Esophagus muscularis mucosa (tissue), 4 donors: ENCODE results near the gene MAD2L2. TPM values are rescaled to one million over a fixed set of nuclear protein-coding genes. Genes with fewer than 3 reads are reported as not detected.

ENCODE experiments used
- DNase-seq: peaks from one replicate; pipeline ENCODE4 v3.0.0-alpha.2; 2017; ENCODE audit errors: extremely low spot score
- H3K27ac ChIP-seq, 4 donors: fragments of 200-600 bp; sonication (generic); replicated peaks in 1 of 4; 1 replicate in 3 of 4; 2 replicates in 1 of 4; pipeline ENCODE4 v1.5.1; 2016 to 2019; ENCODE audit warnings: mild to moderate bottlenecking in 1 of 4
- H3K27me3 ChIP-seq, 4 donors: fragments of 200-600 bp; sonication (generic); one replicate each; pipeline versions ENCODE4 v1.5.1 to v1.6.0; 2016 to 2019
- H3K36me3 ChIP-seq, 4 donors: fragments of 200-600 bp; sonication (generic); one replicate each; pipeline ENCODE4 v1.5.1; 2016 to 2019
- H3K4me1 ChIP-seq, 4 donors: fragments of 200-600 bp; sonication (generic); one replicate each; pipeline ENCODE4 v1.5.1; 2016 to 2019
- H3K4me3 ChIP-seq, 4 donors: fragments of 200-600 bp; sonication (generic); 1 replicate in 2 of 4; 2 replicates in 2 of 4; pipeline ENCODE4 v1.5.1; 2016 to 2019; ENCODE audit warnings: mild to moderate bottlenecking in 4 of 4, moderate library complexity in 1 of 4
- H3K9me3 ChIP-seq, 4 donors: fragments of 200-600 bp; sonication (generic); 1 replicate in 3 of 4; 2 replicates in 1 of 4; pipeline ENCODE4 v1.5.1; 2016 to 2019
- EP300 ChIP-seq: sonication (generic); formaldehyde crosslinking; IDR thresholded peaks from one replicate; pipeline ENCODE4 v1.6.1; 2017; ENCODE audit warnings: antibody characterized with exemption
- POLR2A ChIP-seq: fragments of 450-650 bp; IDR thresholded peaks from one replicate; pipeline ENCODE4 v1.6.1; 2017; ENCODE audit warnings: antibody characterized with exemption, moderate library complexity, mild to moderate bottlenecking, low read depth
- POLR2AphosphoS5 ChIP-seq, 2 donors: sonication (generic); formaldehyde crosslinking; IDR thresholded peaks; one replicate each; pipeline ENCODE4 v1.6.1; 2017; ENCODE audit warnings: antibody characterized with exemption in 2 of 2
- WGBS: methylation state at CpG from one replicate; pipeline ENCODE4 v1.1.5; 2018; 5-methylcytosine and 5-hydroxymethylcytosine counted together
- intact Hi-C: fragments of 100-400 bp; cut with DNase I; formaldehyde crosslinking; loops from one replicate; pipeline ENCODE4 v1.15.1; 2023
- total RNA-seq, 4 donors: library from RNA; depleted of rRNA; stranded (reverse); fragments of >200 nt; gene quantifications; one replicate each; pipeline versions ENCODE4 v1.1.0 to v1.2.1, GENCODE V29; 2016
- TF ChIP-seq, protein P1 (sequence below), 3 experiments: fragments of 200-600 bp in 2 of 3; fragments of 450-650 bp in 1 of 3; sonication (generic) in 2 of 3; IDR thresholded peaks; one replicate each; pipeline ENCODE4 v1.5.1; 2017 to 2019; ENCODE audit warnings: antibody characterized with exemption in 3 of 3, mild to moderate bottlenecking in 2 of 3, moderate library complexity in 1 of 3

MAD2L2 gene
- total RNA-seq, 4 donors from 2014 or later, result 31.6 to 51.7 (median 42.4) TPM

DNA sequence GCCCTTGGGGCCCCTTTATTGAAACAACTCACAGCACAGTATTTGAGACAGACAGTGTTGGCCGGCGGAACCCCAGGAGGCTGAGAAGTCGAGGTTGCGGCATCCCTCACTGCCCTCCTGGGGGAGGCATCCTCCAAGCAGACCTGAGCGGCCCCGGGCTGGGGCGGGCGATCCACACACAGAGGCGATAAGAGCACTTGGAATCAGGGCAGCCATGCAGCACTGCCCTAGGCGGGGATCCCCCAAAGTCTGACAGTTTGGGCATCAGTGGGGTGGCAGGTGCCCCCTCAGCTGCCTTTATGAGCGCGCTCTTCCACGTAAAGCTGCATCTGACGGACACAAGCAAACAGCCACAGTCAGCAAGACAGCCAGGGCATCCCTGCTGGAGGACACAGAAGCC lies 6.5 kb downstream of the MAD2L2 start:
- intact Hi-C loops, result no loop called here
- Histone ChIP-seq H3K27me3 (no peaks in the 10 kb centered on the region), H3K27ac (no peak overlapping the region), H3K36me3 (peaks cover 12 to 86% (median 68%) of the 10 kb centered on the region in 4 donors), H3K4me3 (no peak overlapping the region), H3K9me3 (no peaks in the 10 kb centered on the region), H3K4me1 (peaks cover 0 to 10% (median 7%) of the 10 kb centered on the region in 4 donors)
- DNase-seq, result no peak
- TF ChIP-seq POLR2AphosphoS5 (IDR thresholded peaks at IDR 0.05) (no peak), EP300 (no peak), POLR2A (no peak)
- TF ChIP-seq, protein P1, sequence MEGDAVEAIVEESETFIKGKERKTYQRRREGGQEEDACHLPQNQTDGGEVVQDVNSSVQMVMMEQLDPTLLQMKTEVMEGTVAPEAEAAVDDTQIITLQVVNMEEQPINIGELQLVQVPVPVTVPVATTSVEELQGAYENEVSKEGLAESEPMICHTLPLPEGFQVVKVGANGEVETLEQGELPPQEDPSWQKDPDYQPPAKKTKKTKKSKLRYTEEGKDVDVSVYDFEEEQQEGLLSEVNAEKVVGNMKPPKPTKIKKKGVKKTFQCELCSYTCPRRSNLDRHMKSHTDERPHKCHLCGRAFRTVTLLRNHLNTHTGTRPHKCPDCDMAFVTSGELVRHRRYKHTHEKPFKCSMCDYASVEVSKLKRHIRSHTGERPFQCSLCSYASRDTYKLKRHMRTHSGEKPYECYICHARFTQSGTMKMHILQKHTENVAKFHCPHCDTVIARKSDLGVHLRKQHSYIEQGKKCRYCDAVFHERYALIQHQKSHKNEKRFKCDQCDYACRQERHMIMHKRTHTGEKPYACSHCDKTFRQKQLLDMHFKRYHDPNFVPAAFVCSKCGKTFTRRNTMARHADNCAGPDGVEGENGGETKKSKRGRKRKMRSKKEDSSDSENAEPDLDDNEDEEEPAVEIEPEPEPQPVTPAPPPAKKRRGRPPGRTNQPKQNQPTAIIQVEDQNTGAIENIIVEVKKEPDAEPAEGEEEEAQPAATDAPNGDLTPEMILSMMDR (IDR thresholded peaks at IDR 0.05), result no peak
- 93% methylated on average over 14 of the region's 14 CpGs for WGBS

DNA sequence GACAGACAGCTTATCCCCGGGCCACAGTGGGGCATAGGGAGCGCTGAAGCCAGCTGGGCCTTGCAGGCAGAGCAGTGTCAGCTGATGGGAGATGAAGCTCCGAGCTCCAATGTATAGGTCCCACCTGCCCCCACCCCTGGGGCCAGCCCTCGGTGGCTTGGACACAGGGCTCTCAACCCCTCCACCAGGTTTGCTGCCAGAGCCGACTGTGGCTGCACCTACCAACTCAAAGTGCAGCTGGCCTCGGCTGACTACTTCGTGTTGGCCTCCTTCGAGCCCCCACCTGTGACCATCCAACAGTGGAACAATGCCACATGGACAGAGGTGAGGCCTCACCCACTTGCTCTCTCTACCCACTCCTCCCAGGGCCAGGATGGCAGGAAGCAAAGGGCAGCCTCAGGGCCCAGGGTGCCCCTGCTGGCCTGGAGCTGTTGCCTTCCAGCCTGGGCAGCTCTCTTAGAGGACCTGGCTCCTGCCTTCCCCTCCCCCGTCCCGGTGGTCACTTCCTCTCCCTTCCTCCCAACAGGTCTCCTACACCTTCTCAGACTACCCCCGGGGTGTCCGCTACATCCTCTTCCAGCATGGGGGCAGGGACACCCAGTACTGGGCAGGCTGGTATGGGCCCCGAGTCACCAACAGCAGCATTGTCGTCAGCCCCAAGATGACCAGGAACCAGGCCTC lies 7.7 kb downstream of the MAD2L2 start:
- Histone ChIP-seq H3K4me1 (no peaks in the 10 kb centered on the region), H3K27ac (no peak overlapping the region), H3K9me3 (no peaks in the 10 kb centered on the region), H3K36me3 (peaks cover 17 to 98% (median 76%) of the 10 kb centered on the region in 4 donors), H3K27me3 (no peaks in the 10 kb centered on the region), H3K4me3 (no peak overlapping the region)
- DNase-seq, result no peak
- no peak for TF ChIP-seq POLR2AphosphoS5 (IDR thresholded peaks at IDR 0.05)
- no peak for TF ChIP-seq EP300
- TF ChIP-seq, protein P1 (IDR thresholded peaks at IDR 0.05), result no peak
- TF ChIP-seq POLR2A, result no peak
- intact Hi-C loops, result no loop called here
- WGBS, result 97% methylated on average over 11 of the region's 14 CpGs

DNA sequence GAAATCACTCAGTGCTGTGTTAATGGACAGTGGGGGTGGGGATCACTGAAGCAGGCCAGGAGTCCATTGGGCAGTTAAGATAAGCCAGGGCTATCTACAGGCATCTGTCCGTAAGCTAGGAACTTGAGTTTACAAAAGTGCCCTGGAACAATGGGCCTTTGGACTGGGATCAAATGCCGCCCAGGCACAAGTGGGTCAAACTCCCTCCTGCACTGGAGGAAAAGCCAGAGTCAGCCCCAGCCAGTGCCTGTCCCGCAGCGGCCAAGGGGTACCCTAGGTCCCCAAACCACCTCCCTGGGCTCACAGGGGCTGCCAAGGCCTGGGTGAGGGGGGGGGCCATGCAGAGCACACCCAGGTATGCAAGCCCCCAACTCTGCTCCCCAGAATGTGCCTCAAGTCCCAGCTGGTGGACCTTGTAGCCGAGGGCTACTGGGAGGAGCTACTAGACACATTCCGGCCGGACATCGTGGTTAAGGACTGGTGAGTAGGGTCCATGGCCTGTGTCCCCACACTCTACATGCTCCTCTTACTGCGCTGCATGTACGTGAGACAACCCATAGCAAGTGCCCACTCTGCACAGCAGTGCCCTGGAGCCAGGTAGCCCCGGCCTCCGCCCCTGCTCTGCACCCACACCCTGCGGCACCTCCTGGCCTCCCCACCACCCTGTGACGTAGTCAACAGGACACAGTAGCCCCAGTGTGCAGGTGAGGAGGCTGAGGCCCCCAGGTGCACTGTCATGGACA lies 9.2 kb downstream of the MAD2L2 start:
- WGBS, result 88% methylated on average over 12 of the region's 14 CpGs
- Histone ChIP-seq H3K36me3 (peaks cover 15 to 83% (median 69%) of the 10 kb centered on the region in 4 donors), H3K27me3 (no peaks in the 10 kb centered on the region), H3K4me3 (no peak overlapping the region), H3K4me1 (peaks cover 0 to 6% (median 0%) of the 10 kb centered on the region in 4 donors), H3K9me3 (no peaks in the 10 kb centered on the region), H3K27ac (no peak overlapping the region)
- DNase-seq, result no peak
- TF ChIP-seq EP300 (no peak), POLR2A (no peak), POLR2AphosphoS5 (IDR thresholded peaks at IDR 0.05) (no peak)
- TF ChIP-seq, protein P1 (IDR thresholded peaks at IDR 0.05), result no peak
- intact Hi-C loops, result no loop called here

DNA sequence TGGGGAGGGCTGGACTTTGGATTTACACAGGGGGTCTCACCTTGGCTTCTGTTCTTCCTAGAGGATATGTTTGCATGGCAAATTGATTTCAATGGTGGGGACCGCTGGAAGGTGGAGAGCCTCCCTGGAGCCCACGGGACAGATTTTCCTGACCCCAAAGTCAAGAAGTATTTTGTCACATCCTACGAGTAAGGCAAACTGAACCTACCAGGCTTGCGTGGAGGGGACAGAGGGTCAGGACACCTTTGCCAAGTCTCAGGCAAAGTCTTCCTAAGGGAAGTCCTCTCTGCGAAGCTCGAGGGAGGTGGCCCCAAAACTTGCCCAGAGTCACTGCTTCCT lies 9.8 kb downstream of the MAD2L2 start:
- Histone ChIP-seq H3K36me3 (peaks cover 11 to 77% (median 64%) of the 10 kb centered on the region in 4 donors), H3K4me3 (no peak overlapping the region), H3K9me3 (no peaks in the 10 kb centered on the region), H3K27me3 (no peaks in the 10 kb centered on the region), H3K27ac (no peak overlapping the region), H3K4me1 (peaks cover 0 to 6% (median 0%) of the 10 kb centered on the region in 4 donors)
- 85% methylated on average over 6 of the region's 6 CpGs for WGBS
- no peak for TF ChIP-seq POLR2AphosphoS5 (IDR thresholded peaks at IDR 0.05)
- TF ChIP-seq, protein P1 (IDR thresholded peaks at IDR 0.05), result no peak
- TF ChIP-seq POLR2A, result no peak
- no peak for TF ChIP-seq EP300
- intact Hi-C loops, result no loop called here
- no peak for DNase-seq
